CMK (cell line): ENCODE results near the gene ADORA1.

Source experiments
- DNase-seq: peaks from one replicate; pipeline ENCODE4 v3.0.0-alpha.2; 2010; ENCODE audit warnings: low read depth

ADORA1 gene

GRCh38 chr1:203127666-203128430, at the start of gene ADORA1:
Gene ADORA1, plus strand, starts transcription at chr1:203127726. Its CDS starts 1,116 bp downstream, at chr1:203128842.
- DNase-seq: no peak

- DNase-seq: no peak
These were observed 49.6 kb upstream of the ADORA1 start for GRCh38 chr1:203077956-203078355.

DNA sequence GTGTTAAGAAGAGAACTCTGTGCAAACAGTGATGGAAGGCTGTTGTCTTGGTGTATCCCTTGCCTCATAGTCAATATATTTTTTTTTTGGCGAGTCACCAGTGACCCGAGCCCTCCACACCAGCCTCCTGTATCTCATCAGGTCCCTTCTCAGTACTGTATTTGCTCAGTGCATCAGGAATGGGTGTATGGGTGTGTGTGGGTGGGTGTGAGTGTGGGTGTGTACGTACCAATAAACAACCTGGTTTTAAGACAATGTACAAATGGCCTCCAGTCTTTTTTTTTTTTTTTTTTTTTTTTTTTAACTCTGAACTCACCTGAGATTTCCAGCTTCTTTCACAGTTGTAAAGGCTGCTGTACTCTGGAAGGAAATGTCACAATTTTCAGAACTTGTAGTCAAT, 49.0 kb upstream of the ADORA1 start:
- DNase-seq: no peak

GRCh38 chr1:203080456-203080855, 47.1 kb upstream of the ADORA1 start:
- no peak for DNase-seq

DNA sequence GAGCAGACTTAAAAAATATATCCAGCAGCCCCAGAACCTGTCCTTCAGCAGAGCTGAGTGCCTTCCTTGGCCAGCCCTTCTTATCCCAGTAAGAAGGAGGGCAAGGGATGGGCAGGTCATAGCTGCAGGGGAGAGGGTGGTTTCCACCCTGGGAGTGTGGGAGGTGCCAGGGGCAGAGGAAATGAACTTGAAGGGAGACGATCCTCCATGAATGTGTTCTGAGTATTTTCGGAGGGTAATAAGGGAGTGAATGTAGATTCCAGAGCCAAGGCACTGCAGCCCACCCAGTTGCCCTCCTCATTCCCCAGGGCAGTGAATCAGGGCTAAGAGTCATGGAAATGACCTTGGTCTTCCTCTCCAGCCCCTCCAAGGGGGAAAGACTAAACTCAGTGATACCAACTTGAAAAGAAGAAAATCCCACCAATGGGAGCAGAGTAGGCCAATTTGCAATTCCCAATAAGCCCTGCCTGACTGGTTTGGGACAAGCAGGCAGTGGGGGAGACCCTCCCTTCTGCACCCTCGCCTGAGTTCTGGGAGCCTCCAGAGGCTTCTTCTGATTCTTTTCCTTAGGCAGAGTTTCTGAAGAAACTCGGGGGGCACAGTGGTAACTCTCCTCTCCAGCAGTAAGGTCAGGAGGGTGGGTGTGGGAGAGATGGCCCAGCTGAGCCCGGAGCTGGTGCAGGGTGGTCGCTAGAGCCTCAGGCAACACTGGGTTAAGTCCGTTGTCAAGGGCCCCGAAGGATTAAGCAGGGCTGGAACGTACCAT, 45.9 kb upstream of the ADORA1 start:
- DNase-seq: no peak

- no peak for DNase-seq
These were observed 45.4 kb upstream of the ADORA1 start for GRCh38 chr1:203082231-203082505.

- no peak for DNase-seq
These were observed 44.7 kb upstream of the ADORA1 start for GRCh38 chr1:203082571-203083462.

DNA sequence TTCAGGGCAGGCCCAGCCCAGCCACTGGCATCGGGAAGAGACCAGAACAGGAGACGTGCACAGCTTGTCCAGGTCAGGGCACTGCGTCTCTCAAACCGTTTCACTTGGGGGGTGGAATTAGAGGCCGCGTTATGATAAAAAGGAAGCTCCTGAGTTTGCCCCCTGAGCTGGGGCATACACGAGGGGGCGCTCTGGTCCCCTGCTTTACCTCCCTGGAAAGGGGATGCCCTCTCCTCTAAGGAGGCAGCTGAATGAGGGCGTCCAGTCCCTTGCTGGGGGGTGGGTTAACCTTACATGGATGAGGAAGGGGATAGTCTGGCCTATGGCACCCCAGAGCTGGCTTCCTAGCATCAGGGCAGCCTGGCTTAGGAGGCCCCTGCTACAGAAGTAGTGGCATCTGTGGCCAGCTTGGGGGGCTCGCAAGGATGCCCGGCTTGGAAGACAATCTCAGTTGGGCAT, 44.0 kb upstream of the ADORA1 start:
- DNase-seq: no peak

DNA sequence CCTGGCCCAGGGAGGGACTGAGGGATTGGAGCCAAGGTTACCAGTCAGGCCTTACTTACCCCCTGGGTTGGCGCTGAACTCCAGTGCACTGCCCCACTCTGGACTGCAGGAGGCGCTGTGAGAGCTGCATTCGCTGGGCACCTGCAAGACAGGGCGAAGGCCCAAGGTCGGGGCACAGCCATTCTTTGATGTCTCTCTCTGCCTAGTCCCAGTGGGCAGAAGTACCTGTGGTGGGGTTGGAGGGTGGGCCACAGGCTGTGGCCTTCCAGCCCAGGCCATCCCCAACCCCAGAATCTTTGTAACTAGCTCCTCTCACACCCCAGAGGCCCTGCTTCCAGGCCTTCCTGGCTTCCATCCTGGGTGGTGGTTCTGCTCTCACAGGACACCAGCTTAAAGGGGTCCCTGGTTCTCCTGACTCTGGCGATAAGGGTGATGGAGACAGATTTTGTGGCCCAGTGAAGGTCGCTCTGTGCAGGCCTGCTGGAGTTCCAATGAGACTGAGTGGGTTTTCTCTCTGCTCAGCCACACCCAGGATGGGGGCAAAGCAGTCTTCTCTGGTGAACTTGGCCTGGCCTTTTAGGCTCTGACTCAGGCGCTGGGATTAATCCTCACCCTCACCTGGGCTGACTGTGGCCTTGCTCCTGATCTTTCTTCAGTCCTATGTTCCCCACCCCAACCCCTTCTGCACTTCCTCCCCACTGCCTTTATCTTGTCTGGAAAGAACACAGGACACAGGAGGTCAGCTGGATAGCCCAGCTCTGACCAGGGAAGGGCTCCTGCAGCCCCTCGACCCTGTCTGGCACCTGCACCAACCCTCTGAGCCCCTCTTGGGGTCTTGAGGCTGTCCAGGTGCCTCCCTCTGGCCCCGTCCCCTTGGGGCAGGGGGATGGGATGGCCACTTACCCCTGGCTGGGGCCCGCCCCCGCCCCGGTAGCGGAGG, 42.7 kb upstream of the ADORA1 start:
- DNase-seq: no peak

DNA sequence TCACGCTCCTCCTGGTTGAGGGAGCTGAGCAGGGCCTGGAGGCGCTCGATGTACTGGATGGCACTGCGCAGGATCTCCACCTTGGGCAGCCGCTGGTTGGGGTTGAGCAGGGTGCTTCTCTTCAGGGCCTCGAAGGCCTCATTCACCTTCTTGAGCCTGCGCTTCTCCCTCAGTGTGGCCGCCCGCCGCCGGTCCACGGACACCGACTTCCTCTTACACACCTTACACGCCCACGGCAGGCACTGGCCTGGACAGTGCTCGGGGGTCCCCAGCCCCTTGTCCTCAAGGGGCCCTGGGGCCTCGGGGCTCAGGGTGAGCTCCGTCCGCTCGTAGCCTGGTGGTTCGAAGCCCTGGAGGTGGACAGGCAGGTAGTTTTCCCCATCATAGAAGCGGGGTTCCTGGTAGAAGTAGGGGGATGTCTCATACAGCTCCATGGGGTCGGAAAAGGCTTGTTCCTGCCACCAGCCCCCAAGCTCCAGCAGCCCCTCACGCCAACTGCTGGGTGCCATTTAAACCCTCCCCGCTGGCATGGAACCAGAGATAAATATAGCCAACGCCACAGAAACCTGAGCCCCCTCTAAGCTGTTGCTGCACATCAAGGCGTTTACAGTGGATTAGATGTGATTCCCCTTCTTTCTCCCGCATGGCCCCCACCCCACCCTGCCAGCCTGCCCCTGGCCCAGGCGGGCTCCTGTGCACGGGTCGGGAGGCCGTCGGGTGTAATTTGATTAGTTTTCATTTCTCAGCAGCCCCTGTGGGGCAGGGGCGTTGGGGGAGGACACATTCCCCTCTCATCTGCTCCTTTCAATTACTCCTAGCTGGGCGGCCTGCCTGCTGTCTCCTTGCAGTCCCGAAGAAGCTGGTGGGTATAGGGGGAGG, 41.8 kb upstream of the ADORA1 start, which contains the start of gene MYOG:
Gene MYOG (minus strand): TSS at position 485 of the 879 bp plus-strand sequence. CDS start 51 bp downstream, at position 434.
- DNase-seq: no peak

DNA sequence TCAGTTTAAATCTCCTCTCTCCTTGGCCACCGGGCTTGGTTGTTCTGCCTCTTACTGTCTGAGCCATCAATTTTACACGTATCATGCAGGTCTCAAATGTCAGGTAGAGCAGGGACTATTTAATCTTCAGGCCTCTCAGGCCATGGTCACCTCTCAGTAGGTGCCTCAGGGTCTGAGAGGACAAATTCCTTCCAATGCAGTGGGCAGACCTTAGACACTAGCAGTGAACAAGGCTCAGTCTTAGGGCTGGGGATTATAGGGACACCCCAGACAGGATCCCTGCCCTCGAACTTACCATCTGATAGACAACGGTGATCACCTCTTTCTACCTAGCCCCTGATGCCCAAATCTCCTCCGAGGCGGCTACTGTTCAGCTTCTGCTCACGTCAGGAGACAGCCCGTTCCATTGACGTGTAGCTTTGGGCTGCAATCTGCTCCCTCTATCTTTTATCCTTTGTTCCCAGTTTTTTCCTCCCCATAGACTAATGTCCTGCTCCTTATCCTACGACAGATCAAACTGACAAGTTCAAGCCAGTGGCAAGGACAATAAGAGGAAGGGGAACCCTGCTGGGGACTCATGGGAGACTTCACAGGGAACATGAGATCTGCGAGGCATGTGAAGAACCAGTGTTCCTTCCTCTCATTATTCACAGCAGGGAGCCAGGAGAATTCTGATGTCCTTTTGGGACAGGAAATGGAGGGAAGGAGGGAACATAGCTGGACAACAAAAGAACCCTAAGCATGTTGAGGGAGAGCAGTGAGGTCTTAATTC, 40.3 kb upstream of the ADORA1 start:
- DNase-seq: no peak

GRCh38 chr1:203088441-203088840, 39.1 kb upstream of the ADORA1 start:
- no peak for DNase-seq

GRCh38 chr1:203089001-203089650, 38.4 kb upstream of the ADORA1 start:
- no peak for DNase-seq

GRCh38 chr1:203089651-203090045, 37.9 kb upstream of the ADORA1 start:
- DNase-seq: no peak

DNA sequence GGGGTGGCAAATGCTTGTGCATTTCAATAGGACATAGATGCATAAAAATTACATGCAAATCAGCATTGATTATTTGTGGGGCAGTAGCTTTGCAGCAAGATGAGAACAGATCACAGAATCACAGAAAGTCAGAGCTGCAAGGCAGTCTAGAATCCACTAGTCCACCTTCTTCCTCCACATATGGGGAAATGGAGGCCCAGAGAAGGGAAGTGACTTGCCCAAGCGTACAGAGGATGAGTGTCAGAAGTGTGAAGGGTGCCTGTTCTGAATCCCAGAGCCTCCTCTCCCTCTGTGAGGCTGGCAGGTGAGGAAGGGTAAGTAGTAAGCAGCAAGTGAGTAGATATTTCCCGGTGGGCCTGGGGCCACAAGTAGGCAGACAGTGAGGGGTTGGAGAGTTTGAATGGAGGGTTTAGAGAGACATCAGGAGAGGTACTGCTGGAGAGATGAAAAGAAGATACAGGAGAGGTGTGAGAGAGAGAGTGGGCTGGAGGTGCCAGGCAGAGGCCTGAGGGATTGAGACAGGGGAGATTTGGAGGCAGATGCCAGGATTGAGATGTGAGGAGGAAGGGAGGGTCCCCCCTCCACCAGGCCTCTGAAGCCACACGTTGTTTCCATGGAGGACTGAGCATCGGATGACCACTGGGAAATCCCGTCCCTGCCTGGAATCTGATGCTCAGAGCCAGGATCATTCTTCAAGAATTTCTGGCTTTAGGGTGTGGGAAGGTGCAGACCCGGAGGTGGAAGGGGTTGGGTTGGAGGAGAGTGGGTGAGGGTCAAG, 36.9 kb upstream of the ADORA1 start:
- no peak for DNase-seq

DNA sequence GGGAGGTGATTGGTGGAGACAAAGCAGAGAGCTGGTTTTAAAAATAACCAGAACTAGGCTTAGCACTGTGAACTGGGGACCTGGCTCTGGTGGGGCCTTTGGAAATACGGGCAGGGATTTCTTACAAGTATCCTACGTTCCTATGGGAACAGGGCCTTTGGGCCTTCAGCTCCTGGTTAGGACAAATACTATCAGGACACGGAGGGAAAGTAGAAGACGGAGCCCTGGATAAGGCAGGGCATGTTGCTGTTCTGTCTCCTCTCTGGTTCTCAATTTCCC, 36.4 kb upstream of the ADORA1 start:
- DNase-seq: no peak

DNA sequence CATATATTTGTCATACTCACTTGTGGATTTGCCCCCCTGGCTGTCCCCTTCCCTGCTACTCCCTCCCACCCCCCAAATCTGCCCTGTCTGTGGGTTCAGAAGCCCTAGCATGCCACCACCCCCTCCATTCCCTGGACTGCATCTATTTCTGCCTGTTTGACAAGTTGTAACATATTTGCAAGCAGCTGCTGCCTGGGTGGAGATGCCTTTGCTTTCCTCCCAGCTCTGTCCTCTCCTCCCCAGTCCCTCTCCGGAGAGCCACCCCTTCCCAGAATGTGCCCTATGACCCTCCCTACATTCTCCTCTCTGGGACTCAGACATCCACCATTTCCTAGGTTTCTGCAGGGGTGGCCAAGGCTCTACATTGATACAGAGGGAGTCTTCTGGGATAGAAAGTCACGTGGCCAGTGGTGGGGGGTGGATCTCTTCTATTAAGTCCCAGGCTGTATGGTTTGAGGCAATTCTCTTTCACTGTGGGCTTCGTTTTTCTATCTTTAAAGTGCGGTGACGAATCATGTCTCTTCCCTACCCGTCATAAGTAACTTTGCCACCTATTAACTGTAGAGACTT, 35.7 kb upstream of the ADORA1 start:
- no peak for DNase-seq

DNA sequence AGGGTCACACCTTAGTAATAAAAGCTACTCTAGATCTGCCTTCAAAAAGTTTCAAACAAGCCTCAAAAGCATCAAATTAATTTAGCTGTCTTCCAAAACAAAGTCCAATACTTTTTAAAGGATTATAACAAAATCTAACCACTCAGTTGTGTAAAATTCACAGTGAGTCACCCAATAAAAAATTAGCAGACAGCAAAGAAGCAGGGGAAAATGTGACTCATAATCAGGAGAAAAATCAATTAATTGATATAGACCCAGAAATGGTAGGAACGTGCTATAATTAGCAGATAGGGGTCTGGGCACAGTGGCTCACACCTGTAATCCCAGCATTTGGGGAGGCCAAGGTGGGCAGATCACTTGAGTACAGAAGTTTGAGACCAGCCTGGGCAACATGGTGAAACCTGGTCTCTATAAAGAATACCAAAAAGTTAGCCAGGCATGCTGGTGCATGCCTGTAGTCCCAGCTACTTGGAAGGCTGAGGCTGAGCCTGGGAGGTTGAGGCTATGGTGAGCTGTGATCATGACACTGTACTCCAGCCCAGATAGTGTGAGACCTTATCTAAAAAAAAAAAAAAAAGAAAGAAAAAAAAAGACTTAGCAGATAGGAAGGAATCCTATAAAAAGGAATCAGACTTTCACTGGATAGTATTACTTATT, 33.6 kb upstream of the ADORA1 start:
- DNase-seq: no peak
